Smooth muscle cell (in vitro differentiated cells): Measurements from ENCODE around the gene MPP1. TPM values are rescaled to one million over a fixed set of nuclear protein-coding genes. Genes with fewer than 3 reads are reported as not detected.

Experiments used
- DNase-seq: peaks from one replicate; lab custom pipeline; 2025; ENCODE audit not compliant: unreplicated experiment; lab: John Stamatoyannopoulos, UW
- H2AFZ ChIP-seq: fragments of 200-600 bp; sonication (generic); 2 replicates; pipeline ENCODE4 v1.6.0; 2016; ENCODE audit warnings: antibody characterized with exemption, low read depth, mild to moderate bottlenecking
- H3F3A ChIP-seq: fragments of 200-600 bp; sonication (generic); 2 replicates; pipeline ENCODE4 v1.6.0; 2017; ENCODE audit warnings: antibody characterized with exemption, low read depth
- H3K27ac ChIP-seq: fragments of 200-600 bp; sonication (generic); 2 replicates; pipeline ENCODE4 v1.5.1; 2016; ENCODE audit warnings: low read depth, mild to moderate bottlenecking
- H3K27me3 ChIP-seq: fragments of 200-600 bp; sonication (generic); 2 replicates; pipeline ENCODE4 v1.6.1; 2016; ENCODE audit warnings: low read depth, mild to moderate bottlenecking
- H3K36me3 ChIP-seq: fragments of 200-600 bp; sonication (generic); 2 replicates; pipeline ENCODE4 v1.5.1; 2016; ENCODE audit warnings: low read depth
- H3K4me1 ChIP-seq: fragments of 200-600 bp; sonication (generic); 2 replicates; pipeline ENCODE4 v1.5.1; 2016; ENCODE audit warnings: low read depth
- H3K4me2 ChIP-seq: fragments of 200-600 bp; sonication (generic); 2 replicates; pipeline ENCODE4 v1.6.0; 2016; ENCODE audit warnings: mild to moderate bottlenecking
- H3K4me3 ChIP-seq: fragments of 200-600 bp; sonication (generic); 2 replicates; pipeline ENCODE4 v1.5.1; 2016; ENCODE audit warnings: mild to moderate bottlenecking
- H3K79me2 ChIP-seq: fragments of 200-600 bp; sonication (generic); 2 replicates; pipeline ENCODE4 v1.6.0; 2016; ENCODE audit warnings: low read depth, mild to moderate bottlenecking
- H3K9ac ChIP-seq: fragments of 200-600 bp; sonication (generic); 2 replicates; pipeline ENCODE4 v1.6.0; 2016; ENCODE audit warnings: low read depth
- H3K9me3 ChIP-seq: fragments of 200-600 bp; sonication (generic); replicated peaks from 2 replicates; pipeline ENCODE4 v1.5.1; 2016; ENCODE audit warnings: low read depth
- H4K20me1 ChIP-seq: fragments of 200-600 bp; sonication (generic); 2 replicates; pipeline ENCODE4 v1.6.0; 2016; ENCODE audit warnings: low read depth
- WGBS: methylation state at CpG from one replicate; pipeline ENCODE4 v1.1.7; 2016; ENCODE audit warnings: low lambda C conversion rate; 5-methylcytosine and 5-hydroxymethylcytosine counted together
- polyA plus RNA-seq: library from polyadenylated mRNA; unstranded; fragments of >200 nt; fragmentation: Nextera tagmentation; extraction: Ambion mirVana; gene quantifications from 2 replicates; pipeline ENCODE4 v1.2.1, GENCODE V29; 2016
- total RNA-seq: library from RNA; depleted of rRNA; stranded (reverse); fragments of >200 nt; gene quantifications from 2 replicates; pipeline ENCODE4 v1.2.3, GENCODE V29; 2014
- TF ChIP-seq, protein P1 (sequence below): fragments of 200-600 bp; sonication (generic); IDR thresholded peaks from 2 replicates; pipeline ENCODE4 v1.5.1; 2017; ENCODE audit warnings: borderline replicate concordance, mild to moderate bottlenecking, antibody characterized with exemption; ENCODE audit not compliant: insufficient read depth, poor library complexity, severe bottlenecking

The MPP1 gene
- total and polyA plus RNA-seq, 2 experiments from 2014 or later: 15.1 to 17.5 TPM

- no peak overlapping the region for H2AFZ ChIP-seq
- H3K9me3 ChIP-seq: peaks cover 2% of the 10 kb centered on the region
- H3K4me2 ChIP-seq: no peak overlapping the region
- no peaks in the 10 kb centered on the region for H3K79me2 ChIP-seq
- no peaks in the 10 kb centered on the region for H3K4me1 ChIP-seq
- DNase-seq: no peak
- H3F3A ChIP-seq: no peaks in the 10 kb centered on the region
- TF ChIP-seq, protein P1, sequence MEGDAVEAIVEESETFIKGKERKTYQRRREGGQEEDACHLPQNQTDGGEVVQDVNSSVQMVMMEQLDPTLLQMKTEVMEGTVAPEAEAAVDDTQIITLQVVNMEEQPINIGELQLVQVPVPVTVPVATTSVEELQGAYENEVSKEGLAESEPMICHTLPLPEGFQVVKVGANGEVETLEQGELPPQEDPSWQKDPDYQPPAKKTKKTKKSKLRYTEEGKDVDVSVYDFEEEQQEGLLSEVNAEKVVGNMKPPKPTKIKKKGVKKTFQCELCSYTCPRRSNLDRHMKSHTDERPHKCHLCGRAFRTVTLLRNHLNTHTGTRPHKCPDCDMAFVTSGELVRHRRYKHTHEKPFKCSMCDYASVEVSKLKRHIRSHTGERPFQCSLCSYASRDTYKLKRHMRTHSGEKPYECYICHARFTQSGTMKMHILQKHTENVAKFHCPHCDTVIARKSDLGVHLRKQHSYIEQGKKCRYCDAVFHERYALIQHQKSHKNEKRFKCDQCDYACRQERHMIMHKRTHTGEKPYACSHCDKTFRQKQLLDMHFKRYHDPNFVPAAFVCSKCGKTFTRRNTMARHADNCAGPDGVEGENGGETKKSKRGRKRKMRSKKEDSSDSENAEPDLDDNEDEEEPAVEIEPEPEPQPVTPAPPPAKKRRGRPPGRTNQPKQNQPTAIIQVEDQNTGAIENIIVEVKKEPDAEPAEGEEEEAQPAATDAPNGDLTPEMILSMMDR: no peak
- H3K4me3 ChIP-seq: no peak overlapping the region
- WGBS: 83% methylated on average over 2 of the region's 2 CpGs
- H4K20me1 ChIP-seq: no peaks in the 10 kb centered on the region
- no peaks in the 10 kb centered on the region for H3K27me3 ChIP-seq
- H3K27ac ChIP-seq: no peak overlapping the region
- H3K9ac ChIP-seq: no peak overlapping the region
- no peaks in the 10 kb centered on the region for H3K36me3 ChIP-seq
Measured at GRCh38 chrX:154802947-154803346, 2.3 kb downstream of the MPP1 start.

GRCh38 chrX:154800478-154801210 is 4.6 kb downstream of the MPP1 start:
- H3K36me3 ChIP-seq: no peaks in the 10 kb centered on the region
- H3K27me3 ChIP-seq: no peaks in the 10 kb centered on the region
- no peaks in the 10 kb centered on the region for H4K20me1 ChIP-seq
- H3K27ac ChIP-seq: no peak overlapping the region
- no peak overlapping the region for H3K4me3 ChIP-seq
- WGBS: 78% methylated on average over 8 of the region's 8 CpGs
- TF ChIP-seq, protein P1: no peak
- no peaks in the 10 kb centered on the region for H3K79me2 ChIP-seq
- H3K9ac ChIP-seq: no peak overlapping the region
- H3K4me1 ChIP-seq: no peaks in the 10 kb centered on the region
- DNase-seq: no peak
- no peaks in the 10 kb centered on the region for H3F3A ChIP-seq
- H3K4me2 ChIP-seq: no peak overlapping the region
- H2AFZ ChIP-seq: no peak overlapping the region
- H3K9me3 ChIP-seq: peaks cover 2% of the 10 kb centered on the region

DNA sequence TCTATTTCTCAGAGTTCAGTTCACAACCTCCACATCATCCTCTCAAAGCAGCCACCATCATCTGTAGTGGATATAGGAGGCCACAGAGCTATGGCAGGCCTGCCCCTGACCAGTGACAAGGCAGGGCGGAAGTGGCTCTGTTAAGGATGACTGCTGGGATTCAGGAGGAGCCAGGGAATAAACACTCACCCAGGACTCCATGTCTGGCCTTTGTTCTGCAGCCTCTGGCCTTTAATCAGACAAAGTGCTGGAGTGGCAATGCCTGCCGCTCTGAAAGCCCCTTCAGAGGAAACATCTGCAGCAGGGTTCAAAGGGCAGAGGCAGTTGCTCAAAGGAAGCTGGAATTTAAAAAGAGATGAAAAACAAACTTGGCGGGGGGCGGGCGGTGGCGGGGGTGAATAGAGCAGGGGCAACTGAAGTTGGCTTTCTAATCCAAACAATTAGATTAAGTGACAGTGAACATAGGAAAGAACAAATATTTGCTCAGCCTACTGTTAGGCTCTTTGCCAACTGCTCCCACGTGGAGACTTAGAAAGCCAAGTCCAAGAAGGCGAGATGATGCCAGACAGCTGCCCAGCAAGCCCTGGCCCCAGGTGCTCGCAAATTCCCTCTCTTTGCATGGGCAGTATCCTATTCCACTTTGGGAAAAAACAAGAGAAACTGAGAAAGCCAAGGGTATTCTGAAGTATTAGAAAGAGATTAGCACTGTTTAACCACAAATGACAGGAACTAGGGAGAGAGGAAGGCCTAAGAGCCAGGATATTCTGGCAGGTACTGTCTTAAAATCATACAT is 5.5 kb downstream of the MPP1 start:
- 57% methylated on average over 9 of the region's 9 CpGs for WGBS
- H3K4me3 ChIP-seq: no peak overlapping the region
- H3F3A ChIP-seq: no peaks in the 10 kb centered on the region
- H3K4me2 ChIP-seq: no peak overlapping the region
- peaks cover 2% of the 10 kb centered on the region for H3K9me3 ChIP-seq
- TF ChIP-seq, protein P1: no peak
- peak overlapping the region; percentile 73 for H3K27ac ChIP-seq
- no peaks in the 10 kb centered on the region for H4K20me1 ChIP-seq
- H2AFZ ChIP-seq: no peak overlapping the region
- no peak for DNase-seq
- no peaks in the 10 kb centered on the region for H3K36me3 ChIP-seq
- no peaks in the 10 kb centered on the region for H3K79me2 ChIP-seq
- H3K27me3 ChIP-seq: no peaks in the 10 kb centered on the region
- H3K9ac ChIP-seq: peak overlapping the region; percentile 13
- H3K4me1 ChIP-seq: no peaks in the 10 kb centered on the region
